K562 (cell line): ENCODE measurements around the gene GSTM2. TPM values are rescaled to one million over a fixed set of nuclear protein-coding genes. Genes with fewer than 3 reads are reported as not detected.

Experiments
- ATAC-seq: fragments of 200-7000 bp; cut with Tn5 transposase; 3 replicates; pipeline ENCODE4 v1.9.1; 2020; ENCODE audit warnings: moderate library complexity
- BruUV-seq: library from RNA; stranded (reverse); fragments of 400-500 nt; replicated peaks from 2 replicates; lab custom pipeline; 2021; lab: Mats Ljungman, UMichigan
- CTCF ChIA-PET: fragments of 300-600 bp; formaldehyde crosslinking; extraction: SDS; loops from one replicate; lab custom pipeline; 2021; ENCODE audit warnings: low intra/inter-chr PET ratio; lab: Yijun Ruan, JAX
- POLR2A ChIA-PET: fragments of 300-600, 350-650 bp; sonication (Branson Sonifier 250); formaldehyde crosslinking; extraction: SDS; loops from one replicate; lab custom pipeline; 2021; ENCODE audit warnings: antibody characterized with exemption, inconsistent platforms; lab: Yijun Ruan, JAX
- DNase-seq, 4 experiments: peaks; one replicate each; pipeline versions ENCODE4 v3.0.0 to v3.0.0-alpha.2; 2011 to 2018; ENCODE audit warnings: low spot score in 3 of 4, mixed read lengths in 3 of 4; ENCODE audit errors: extremely low read depth in 1 of 4
- FAIRE-seq: peaks from 2 replicates; lab custom pipeline; 2011; peaks lifted over from hg19 to GRCh38; lab: Jason Lieb, UNC
- H2AFZ ChIP-seq: 2 replicates; pipeline ENCODE4 v1.6.0; 2011; ENCODE audit warnings: low read depth, low read length, control low read depth, inconsistent platforms
- H3K27ac ChIP-seq: fragments of 200-600 bp; 3 replicates; pipeline ENCODE4 v1.8.0; 2011; ENCODE audit warnings: low read depth, mild to moderate bottlenecking, control low read depth, inconsistent platforms, low read length, moderate library complexity, mixed read lengths; ENCODE audit errors: extremely low read depth
- H3K27me3 ChIP-seq, 2 experiments: fragments of 300-600 bp in 1 of 2; 2 replicates in 1 of 2; 3 replicates in 1 of 2; pipeline versions ENCODE4 v1.6.0 to v1.8.0; 2011; ENCODE audit warnings: inconsistent platforms in 2 of 2, low read length in 2 of 2, mild to moderate bottlenecking in 1 of 2, mixed read lengths in 1 of 2, moderate library complexity in 1 of 2; ENCODE audit not compliant: control insufficient read depth in 2 of 2, insufficient read depth in 2 of 2
- H3K36me3 ChIP-seq: fragments of 300-600 bp; 3 replicates; pipeline ENCODE4 v1.8.0; 2011; ENCODE audit warnings: mild to moderate bottlenecking, low read length, inconsistent platforms; ENCODE audit not compliant: control insufficient read depth, insufficient read depth
- H3K4me1 ChIP-seq, 2 experiments: fragments of 200-600 bp in 1 of 2; replicated peaks in 1 of 2; 2 replicates in 1 of 2; 3 replicates in 1 of 2; pipeline versions ENCODE4 v1.5.1 to v1.8.0; 2011; ENCODE audit warnings: inconsistent platforms in 2 of 2, low read length in 2 of 2, mild to moderate bottlenecking in 1 of 2, mixed read lengths in 1 of 2, moderate library complexity in 1 of 2; ENCODE audit not compliant: control insufficient read depth in 2 of 2, insufficient read depth in 2 of 2
- H3K4me2 ChIP-seq: 2 replicates; pipeline ENCODE4 v1.6.1; 2011; ENCODE audit warnings: low read length, control low read depth, inconsistent platforms, mixed read lengths; ENCODE audit not compliant: insufficient read depth
- H3K4me3 ChIP-seq: fragments of 200-600 bp; sonication (generic), shearing (Covaris generic); 2 replicates; pipeline ENCODE4 v1.5.1; 2016; ENCODE audit warnings: control low read depth, inconsistent platforms
- H3K79me2 ChIP-seq: fragments of 200-600 bp; 3 replicates; pipeline ENCODE4 v1.8.0; 2011; ENCODE audit warnings: low read length, inconsistent platforms; ENCODE audit not compliant: control insufficient read depth, insufficient read depth
- H3K9ac ChIP-seq, 2 experiments: 2 replicates each; pipeline versions ENCODE4 v1.6.0 to v1.6.1; 2011; ENCODE audit warnings: low read depth in 2 of 2, low read length in 2 of 2, control low read depth in 1 of 2, inconsistent platforms in 1 of 2, mild to moderate bottlenecking in 1 of 2, mixed read lengths in 1 of 2; ENCODE audit not compliant: insufficient read depth in 1 of 2
- H3K9me1 ChIP-seq: one replicate; pipeline ENCODE4 v1.6.0; 2011; ENCODE audit warnings: inconsistent platforms, mild to moderate bottlenecking, low read length, moderate library complexity; ENCODE audit not compliant: control insufficient read depth, insufficient read depth
- H3K9me3 ChIP-seq: replicated peaks from 2 replicates; pipeline ENCODE4 v1.5.1; 2011; ENCODE audit warnings: low read depth, low read length, inconsistent platforms; ENCODE audit not compliant: control insufficient read depth, insufficient read depth
- H4K20me1 ChIP-seq: replicated peaks from 2 replicates; pipeline ENCODE4 v1.6.1; 2011; ENCODE audit warnings: low read length, inconsistent platforms, mixed read lengths; ENCODE audit not compliant: control insufficient read depth, insufficient read depth
- ARID1B ChIP-seq: fragments of 450-650 bp; IDR thresholded peaks from 2 replicates; pipeline ENCODE4 v1.6.1; 2016; ENCODE audit warnings: antibody characterized with exemption, mild to moderate bottlenecking, inconsistent platforms
- ATF7 ChIP-seq: fragments of 450-650 bp; IDR thresholded peaks from 2 replicates; pipeline ENCODE4 v1.7.1; 2014; ENCODE audit warnings: mild to moderate bottlenecking, moderate library complexity
- BACH1 ChIP-seq: fragments of 200-800 bp; sonication (Bioruptor generic); IDR thresholded peaks from 2 replicates; pipeline ENCODE4 v1.6.1; 2016; ENCODE audit warnings: missing genetic modification characterization, missing compliant biosample characterization
- BHLHE40 ChIP-seq: IDR thresholded peaks from 2 replicates; pipeline ENCODE4 v1.6.1; 2011; ENCODE audit warnings: low read length, improper control_type of control experiment
- C11orf30 ChIP-seq: fragments of 450-650 bp; IDR thresholded peaks from 2 replicates; pipeline ENCODE4 v1.6.1; 2016; ENCODE audit warnings: low read depth, mild to moderate bottlenecking
- CBFA2T3 ChIP-seq: fragments of 450-650 bp; IDR thresholded peaks from 2 replicates; pipeline ENCODE4 v1.6.1; 2017
- CEBPB ChIP-seq: fragments of 450-650 bp; IDR thresholded peaks from 2 replicates; pipeline ENCODE4 v1.6.1; 2016; ENCODE audit warnings: missing genetic modification characterization, missing compliant biosample characterization
- CREBBP ChIP-seq: IDR thresholded peaks from one replicate; pipeline ENCODE4 v1.6.1; 2012; ENCODE audit warnings: low read depth, mild to moderate bottlenecking, control low read depth, inconsistent platforms, low read length
- DPF2 ChIP-seq: fragments of 450-650 bp; IDR thresholded peaks from 2 replicates; pipeline ENCODE4 v1.6.1; 2016
- FOSL1 ChIP-seq: fragments of 200-800 bp; sonication (Bioruptor generic); conservative IDR thresholded peaks from 2 replicates; pipeline ENCODE4 v1.6.1; 2016; ENCODE audit warnings: missing genetic modification characterization, missing compliant biosample characterization
- FOXA3 ChIP-seq, 2 experiments: fragments of 450-650 bp in 1 of 2; sonication (generic) in 1 of 2; formaldehyde crosslinking; IDR thresholded peaks in 1 of 2; conservative IDR thresholded peaks in 1 of 2; 2 replicates each; pipeline versions ENCODE4 v1.4.0 to v1.8.0; 2020 to 2022; ENCODE audit warnings: mild to moderate bottlenecking in 2 of 2, missing genetic modification reagents in 1 of 2
- MAFG ChIP-seq: fragments of 450-650 bp; conservative IDR thresholded peaks from 2 replicates; pipeline ENCODE4 v1.6.1; 2016; ENCODE audit warnings: missing genetic modification characterization, missing compliant biosample characterization
- NFE2 ChIP-seq: IDR thresholded peaks from 2 replicates; pipeline ENCODE4 v1.6.1; 2014; ENCODE audit warnings: antibody characterized with exemption, low read depth
- NFYB ChIP-seq: IDR thresholded peaks from 2 replicates; pipeline ENCODE4 v1.6.1; 2011; ENCODE audit warnings: mild to moderate bottlenecking, moderate library complexity; ENCODE audit not compliant: insufficient read length; ENCODE audit errors: extremely low read depth
- PBX2 ChIP-seq, 2 experiments: IDR thresholded peaks in 1 of 2; conservative IDR thresholded peaks in 1 of 2; 2 replicates each; pipeline ENCODE4 v1.6.1; 2016; ENCODE audit warnings: low read depth in 2 of 2, mild to moderate bottlenecking in 1 of 2, missing compliant biosample characterization in 1 of 2, missing genetic modification characterization in 1 of 2, moderate library complexity in 1 of 2
- PKNOX1 ChIP-seq: fragments of 450-650 bp; IDR thresholded peaks from 2 replicates; pipeline ENCODE4 v1.6.1; 2016
- RCOR1 ChIP-seq, 2 experiments: IDR thresholded peaks; 2 replicates each; pipeline ENCODE4 v1.6.1; 2012; ENCODE audit warnings: low read depth in 2 of 2, low read length in 2 of 2, borderline replicate concordance in 1 of 2, improper control_type of control experiment in 1 of 2
- TAF15 ChIP-seq: fragments of 200-400 bp; formaldehyde crosslinking; IDR thresholded peaks from 2 replicates; pipeline ENCODE4 v1.6.1; 2017; ENCODE audit warnings: mild to moderate bottlenecking, low read depth, low read length, moderate library complexity
- ZNF140 ChIP-seq: fragments of 250-450 bp; sonication (Bioruptor Pico); IDR thresholded peaks from 2 replicates; pipeline ENCODE4 v1.8.0; 2021; ENCODE audit warnings: moderate library complexity, mild to moderate bottlenecking, inconsistent platforms
- WGBS: fragments of 100-300 bp; shearing (Covaris generic); methylation state at CpG from one replicate; pipeline ENCODE4 v1.1.6; 2016; ENCODE audit warnings: low coverage, mixed read lengths; ENCODE audit not compliant: insufficient coverage; ENCODE audit errors: missing lambda C conversion rate; 5-methylcytosine and 5-hydroxymethylcytosine counted together
- in situ Hi-C: fragments of 300-500 bp; cut with MboI; formaldehyde crosslinking; loops from 4 replicates; pipeline ENCODE4 v1.15.0; 2018; ENCODE audit warnings: inconsistent platforms, mixed read lengths
- intact Hi-C: fragments of 100-400 bp; cut with micrococcal nuclease; formaldehyde crosslinking; loops from 2 replicates; pipeline ENCODE4 v1.14.2; 2022
- polyA plus RNA-seq, 8 experiments: library from polyadenylated mRNA; depleted of rRNA in 4 of 8; stranded (reverse) in 5 of 8; unstranded in 3 of 8; fragments of >200 nt; fragmentation: Nextera tagmentation in 2 of 8; fragmentation: Illumina TruSeq in 1 of 8; extraction: Ambion mirVana in 2 of 8; extraction: Trizol in 1 of 8; gene quantifications; 2 replicates each; pipeline versions ENCODE4 v1.2.1 to v1.2.3, GENCODE V29; 2011 to 2014; ENCODE audit warnings: inconsistent platforms in 1 of 8, missing spikeins in 1 of 8
- total RNA-seq, 7 experiments: library from RNA; depleted of rRNA in 6 of 7; stranded (reverse); fragments of >200 nt in 6 of 7; fragmentation: Illumina TruSeq in 2 of 7; extraction: Trizol in 2 of 7; gene quantifications; 2 replicates each; pipeline versions ENCODE4 v1.2.1 to v1.2.3, GENCODE V29; 2011 to 2021; ENCODE audit warnings: low replicate concordance in 1 of 7

Gene GSTM2
- total and polyA plus RNA-seq, 9 of the 15 experiments (the other 6 are each of a cell fraction or from before 2014, with no cell fraction given) = 1.6 to 15.1 (median 6.8) TPM

GRCh38 chr1:109636201-109636952 lies 31.5 kb upstream of the GSTM2 start:
- FAIRE-seq (peak; percentile 74), DNase-seq (peak in 3 of 4 experiments; percentile 39 to 56 (median 48)), ATAC-seq (no peak)
- H2AFZ ChIP-seq = no peak overlapping the region
- WGBS = 6% methylated on average over 9 of the region's 9 CpGs
- H3K79me2 ChIP-seq = no peaks in the 10 kb centered on the region
- H3K9me3 ChIP-seq = no peaks in the 10 kb centered on the region
- ChIA-PET CTCF (no interaction called here), POLR2A (interaction anchor here (0.6 to 6.4 kb wide), 7 partner anchors 13 to 348 kb away, joined by 3 to 44 read pairs (median 6); partner anchors contain the start of genes AHCYL1, AMPD2, GNAI3 and GNAT2)
- H3K9ac ChIP-seq = peak overlapping the region in 1 of 2 experiments; percentile 4; a peak in 1 of 4 replicates
- peaks cover 9% of the 10 kb centered on the region; the same call in 1 of the 3 replicates for H3K36me3 ChIP-seq
- in situ Hi-C loops (no loop called here), intact Hi-C loops (no loop called here)
- 0 out of 2 replicates have a peak, but pooled peaks cover 4% of the 10 kb centered on the region for H4K20me1 ChIP-seq
- H3K9me1 ChIP-seq = no peaks in the 10 kb centered on the region
- H3K27ac ChIP-seq = no peak overlapping the region
- H3K4me3 ChIP-seq = no peak overlapping the region
- no peaks in the 10 kb centered on the region; a peak in 1 of 5 replicates for H3K27me3 ChIP-seq
- H3K4me1 ChIP-seq = peaks cover 22 to 39% of the 10 kb centered on the region in 2 experiments
- no TSS peak for BruUV-seq
- no peak overlapping the region for H3K4me2 ChIP-seq
- TF ChIP-seq RCOR1 (IDR thresholded peaks at IDR 0.05; ENCODE audit: borderline replicate concordance in 1 of 2, low read depth in 2 of 2, low read length in 2 of 2) = peak; percentile 38 to 88; a peak in 2 of 4 replicates
- TF ChIP-seq CREBBP = no peak
- TF ChIP-seq TAF15 = no peak
- TF ChIP-seq NFYB = peak; percentile 52
- peak; percentile 37; the same call in 1 of the 2 replicates for TF ChIP-seq ARID1B
- peak; percentile 93 for TF ChIP-seq MAFG (tag)
- TF ChIP-seq DPF2 = 0 out of 2 replicates have a peak, but pooled peaks have one; percentile 35
- TF ChIP-seq CEBPB (tag) = peak; percentile 66
- TF ChIP-seq BHLHE40 = 0 out of 2 replicates have a peak, but pooled peaks have one; percentile 13
- TF ChIP-seq FOXA3 (CRISPR knock-in tag; conservative IDR thresholded peaks at IDR 0.05 in 1 of 2, IDR thresholded peaks at IDR 0.05 in 1 of 2) = 0 out of 4 replicates have a peak, but pooled peaks of 1 of the 2 experiments have one; percentile 15
- peak; percentile 46; the same call in 1 of the 2 replicates for TF ChIP-seq ATF7
- TF ChIP-seq NFE2 = peak; percentile 89
- 0 out of 2 replicates have a peak, but pooled peaks have one; percentile 22 for TF ChIP-seq CBFA2T3
- TF ChIP-seq BACH1 (tag) = peak; percentile 38; the same call in 1 of the 2 replicates
- TF ChIP-seq PKNOX1 = peak; percentile 79
- peak; percentile 83 for TF ChIP-seq C11orf30
- TF ChIP-seq ZNF140 = no peak
- TF ChIP-seq PBX2 (CRISPR knock-in tag; IDR thresholded peaks at IDR 0.05; ENCODE audit: low read depth) = no peak
- TF ChIP-seq PBX2 (tag; conservative IDR thresholded peaks at IDR 0.05; ENCODE audit: low read depth) = peak; percentile 34; the same call in 1 of the 2 replicates
- peak; percentile 81 for TF ChIP-seq FOSL1 (tag)
